GM19463 (cell line): Measurements from ENCODE around the gene UBE2E3.

Source experiments
- ATAC-seq: cut with Tn5 transposase; IDR thresholded peaks from one replicate; pipeline ENCODE4 v1.9.1; 2021; ENCODE audit warnings: mild to moderate bottlenecking, moderate library complexity; ENCODE audit not compliant: unreplicated experiment

UBE2E3 gene

GRCh38 chr2:180978903-180979748 lies 1.3 kb upstream of the UBE2E3 start:
- no peak for ATAC-seq

GRCh38 chr2:180979749-180980105 lies 678 bp upstream of the UBE2E3 start:
- ATAC-seq: no peak

- peak; percentile 11 for ATAC-seq
Measured at GRCh38 chr2:180980943-180981911, 822 bp downstream of the UBE2E3 start.

GRCh38 chr2:180983468-180984242 lies 3.2 kb downstream of the UBE2E3 start:
- ATAC-seq: peak; percentile 26

- ATAC-seq: no peak
Measured at GRCh38 chr2:180985771-180986395, 5.5 kb downstream of the UBE2E3 start.

GRCh38 chr2:180987146-180987545 lies 6.7 kb downstream of the UBE2E3 start:
- no peak for ATAC-seq

- no peak for ATAC-seq
Measured at GRCh38 chr2:180990337-180990736, 9.9 kb downstream of the UBE2E3 start.

- ATAC-seq: no peak
Measured at GRCh38 chr2:180990794-180991193, 10.4 kb downstream of the UBE2E3 start.

- no peak for ATAC-seq
Measured at GRCh38 chr2:180991361-180991760, 11.0 kb downstream of the UBE2E3 start.

GRCh38 chr2:180991820-180992219 lies 11.4 kb downstream of the UBE2E3 start:
- ATAC-seq: peak; percentile 77

- no peak for ATAC-seq
Measured at GRCh38 chr2:180992994-180993393, 12.6 kb downstream of the UBE2E3 start.

GRCh38 chr2:180999274-180999964 lies 19.0 kb downstream of the UBE2E3 start:
- ATAC-seq: no peak

GRCh38 chr2:181004647-181005325 lies 24.4 kb downstream of the UBE2E3 start:
- no peak for ATAC-seq

- ATAC-seq: no peak
Measured at GRCh38 chr2:181005326-181005655, 24.9 kb downstream of the UBE2E3 start.

- no peak for ATAC-seq
Measured at GRCh38 chr2:181005809-181006208, 25.4 kb downstream of the UBE2E3 start.

- no peak for ATAC-seq
Measured at GRCh38 chr2:181007086-181007837, 26.9 kb downstream of the UBE2E3 start.

- ATAC-seq: no peak
Measured at GRCh38 chr2:181008407-181008806, 28.0 kb downstream of the UBE2E3 start.

GRCh38 chr2:181021199-181021789 lies 40.9 kb downstream of the UBE2E3 start:
- ATAC-seq: no peak
